ENCODE data around the gene EEPD1.
A peak's percentile ranks its signal among the peaks of the same experiment; 100 is the strongest.
"Not testable (repeated sequence)": the region's sequence is repeated elsewhere in the genome, so short reads cannot be mapped to it uniquely, and the experiment has no call there.

EEPD1 gene

DNA sequence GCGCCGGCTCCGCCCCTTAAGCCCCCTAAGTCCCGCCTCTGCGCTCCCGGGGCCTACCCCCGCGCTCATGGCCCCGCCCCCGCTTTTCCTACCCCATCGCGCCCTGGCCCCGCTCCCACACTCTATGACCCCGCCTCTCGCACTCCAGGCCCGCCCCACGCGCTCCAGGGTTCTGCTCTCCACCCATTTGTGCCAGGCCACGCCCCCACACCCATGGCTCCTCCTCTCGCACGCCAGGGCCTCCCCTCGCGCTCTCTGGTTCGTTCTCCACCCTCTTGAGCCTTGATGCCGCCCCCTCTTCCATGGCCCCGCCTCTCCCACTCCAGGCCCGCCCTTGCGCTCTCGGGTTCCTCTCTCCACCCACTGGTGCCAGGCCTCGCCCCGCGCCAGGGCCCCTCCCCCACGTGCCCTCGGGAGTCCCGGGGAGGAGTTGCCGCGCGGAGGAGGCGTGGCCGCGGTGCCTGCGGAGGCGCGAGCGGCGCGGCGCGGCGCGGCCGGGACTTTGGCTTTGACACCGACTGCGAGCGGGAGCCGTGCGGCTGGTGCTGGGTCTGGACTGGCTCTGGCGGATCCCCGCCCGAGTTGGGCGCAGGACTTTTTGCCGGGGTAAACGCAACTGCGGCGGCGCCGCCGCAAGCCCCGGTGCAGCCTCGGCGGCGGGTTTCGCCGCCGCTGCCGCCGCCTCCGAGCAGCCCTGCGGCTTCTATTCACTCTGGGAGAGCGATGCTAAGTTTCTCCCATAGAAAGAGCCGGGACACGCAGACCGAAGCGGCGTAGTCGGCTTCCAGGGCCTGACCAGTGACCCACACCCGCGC lies at the start of gene EEPD1:
TSS of gene EEPD1 (plus strand) at position 499 of the 815 bp plus-strand sequence. CDS start 1,071 bp downstream, outside the sequence.
- DNase-seq: peak; percentile 99 to 100 (median 100)

DNA sequence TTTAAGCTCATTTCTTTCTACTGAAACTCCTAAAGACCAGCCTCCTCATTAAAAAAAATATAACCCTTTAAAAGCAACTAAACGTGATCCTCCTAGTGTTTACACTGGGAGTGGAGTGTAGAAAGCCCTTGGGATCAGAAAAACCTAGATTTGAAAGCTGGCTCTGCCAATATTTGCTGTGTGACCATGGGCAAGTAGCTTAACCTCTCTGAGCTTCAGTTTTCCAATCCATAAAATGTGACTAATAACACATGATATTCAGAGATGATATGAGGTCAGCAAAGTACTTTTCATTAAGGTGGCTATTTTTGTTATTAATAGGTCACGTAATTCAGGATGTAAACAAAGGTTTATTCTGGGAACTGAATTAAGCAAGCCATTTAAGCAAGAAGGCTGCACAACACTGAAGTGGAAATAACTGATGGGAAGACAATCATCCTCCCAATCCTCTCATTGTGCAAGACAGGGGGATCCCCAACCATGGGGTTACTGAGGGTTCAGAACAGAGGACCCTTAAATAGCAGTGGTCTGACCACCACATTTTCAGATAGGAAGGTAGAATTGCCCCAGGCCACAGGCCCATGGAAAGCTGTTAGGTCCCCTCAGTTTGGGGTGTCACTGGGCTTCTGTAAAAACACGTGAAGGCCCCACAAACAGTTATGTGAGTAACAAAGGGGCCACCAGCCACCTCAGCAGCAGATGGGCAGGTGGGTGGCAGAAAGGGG lies 49.1 kb upstream of the EEPD1 start:
- DNase-seq: peak in 2 of 3 donors; percentile 17 to 26

DNA sequence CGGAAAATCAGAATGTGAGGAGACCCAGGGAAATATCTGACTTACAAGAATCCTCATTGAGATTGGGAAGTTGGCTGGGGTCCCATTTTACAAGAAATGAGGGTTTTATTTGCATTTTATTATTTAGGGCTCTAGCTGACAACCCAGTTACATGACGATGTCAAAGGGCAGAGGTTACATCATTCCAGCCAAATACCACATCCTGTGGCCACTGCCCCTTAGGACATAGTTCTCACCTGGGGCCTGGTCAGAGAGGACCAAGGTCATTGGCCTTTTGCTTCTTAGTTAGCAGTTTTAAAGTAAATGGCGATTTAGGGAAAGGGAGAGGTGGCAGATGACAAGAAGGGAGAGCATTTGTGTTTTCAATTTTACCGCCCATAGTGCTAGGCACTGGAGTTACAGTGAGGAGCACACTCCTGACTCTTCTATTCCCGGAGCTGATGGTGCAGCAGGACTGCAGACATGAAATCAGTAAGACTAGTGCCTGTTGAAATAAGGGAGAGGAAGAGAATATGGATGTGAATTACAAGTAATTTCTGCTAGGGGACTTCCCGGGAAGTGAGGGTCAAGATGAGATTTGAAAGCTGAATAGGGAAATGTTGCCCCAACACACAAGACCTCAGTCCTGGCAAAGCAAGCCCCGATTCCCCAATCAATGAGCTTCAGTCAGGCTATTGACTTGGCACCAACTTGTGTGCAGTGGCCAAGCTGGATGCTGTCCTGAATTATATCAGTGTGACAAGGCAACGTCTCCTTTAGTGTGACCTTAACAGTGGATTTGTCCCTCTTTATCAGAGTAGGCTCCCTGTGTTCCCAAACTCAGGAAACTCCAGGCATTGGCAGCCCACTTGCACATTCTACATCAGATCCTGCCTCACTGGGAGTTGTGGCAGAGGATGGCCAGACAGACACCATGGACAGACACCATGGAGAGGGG lies 45.8 kb upstream of the EEPD1 start:
- not testable (repeated sequence) for DNase-seq

GRCh38 chr7:36107926-36108631 lies 45.0 kb upstream of the EEPD1 start:
- DNase-seq: no peak

- DNase-seq: no peak
Measured at GRCh38 chr7:36109013-36109627, 43.9 kb upstream of the EEPD1 start.

GRCh38 chr7:36110584-36110983 lies 42.5 kb upstream of the EEPD1 start:
- no peak for DNase-seq

- no peak for DNase-seq
Measured at GRCh38 chr7:36112969-36113368, 40.1 kb upstream of the EEPD1 start.

DNA sequence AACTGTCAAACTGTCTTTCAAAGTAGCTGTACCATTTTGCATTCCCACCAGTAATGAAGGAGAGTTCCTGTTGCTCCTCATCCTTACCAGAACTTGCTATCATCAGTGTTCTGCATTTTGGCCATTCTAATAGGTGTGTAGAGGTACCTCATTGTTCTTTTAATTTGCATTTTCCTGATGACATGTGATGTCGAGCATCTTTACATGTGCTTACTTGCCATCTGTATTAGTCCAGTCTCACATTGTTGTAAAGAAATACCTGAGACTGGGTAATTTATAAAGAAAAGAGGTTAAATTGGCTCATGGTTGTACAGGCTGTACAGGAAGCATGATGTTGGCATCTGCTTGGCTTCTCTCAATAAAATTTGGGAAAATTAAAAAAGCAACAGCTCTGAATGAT lies 38.7 kb upstream of the EEPD1 start:
- no peak for DNase-seq

DNA sequence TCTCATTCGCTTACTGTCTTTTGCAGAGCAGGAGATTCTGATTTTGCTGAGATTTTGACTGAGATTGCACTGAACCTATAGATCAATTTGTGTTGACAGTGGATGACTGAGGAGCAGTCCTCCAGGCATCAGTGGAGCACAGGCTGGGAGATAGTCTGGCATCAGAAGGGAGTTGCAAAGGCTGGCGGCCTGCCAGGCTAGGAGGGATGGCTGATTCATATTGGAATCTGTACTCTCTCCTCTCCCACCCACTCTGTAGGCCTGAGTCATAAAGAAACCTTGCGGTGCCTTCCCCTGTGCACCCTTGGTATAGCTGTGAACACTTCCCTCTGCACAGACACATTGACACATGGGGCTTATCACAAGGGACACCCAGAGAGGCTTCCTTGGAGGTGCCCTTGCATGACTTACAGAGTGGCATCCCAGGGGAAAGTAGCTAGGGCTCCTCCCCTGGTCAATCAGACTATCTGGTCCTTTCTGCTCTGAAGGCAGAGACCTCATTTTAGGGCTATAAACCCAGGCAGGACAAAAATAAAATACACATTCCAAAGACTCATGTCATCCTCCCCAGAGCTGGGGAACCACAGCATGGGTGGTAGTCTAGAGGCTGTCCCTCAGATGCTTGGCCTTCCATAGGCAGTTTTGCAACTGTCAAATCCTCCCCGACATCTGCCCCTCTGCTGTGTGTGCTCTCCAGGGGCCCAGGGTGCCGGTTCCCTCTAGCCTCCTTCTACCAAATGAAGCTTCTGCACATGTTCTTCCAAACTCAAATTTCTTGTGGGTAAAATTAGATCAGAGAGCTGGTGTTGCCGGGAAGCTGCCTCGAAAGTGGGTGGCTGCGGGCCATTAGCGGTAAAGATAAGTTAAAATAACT lies 37.4 kb upstream of the EEPD1 start:
- DNase-seq: peak; percentile 97 to 98 (median 98)

DNA sequence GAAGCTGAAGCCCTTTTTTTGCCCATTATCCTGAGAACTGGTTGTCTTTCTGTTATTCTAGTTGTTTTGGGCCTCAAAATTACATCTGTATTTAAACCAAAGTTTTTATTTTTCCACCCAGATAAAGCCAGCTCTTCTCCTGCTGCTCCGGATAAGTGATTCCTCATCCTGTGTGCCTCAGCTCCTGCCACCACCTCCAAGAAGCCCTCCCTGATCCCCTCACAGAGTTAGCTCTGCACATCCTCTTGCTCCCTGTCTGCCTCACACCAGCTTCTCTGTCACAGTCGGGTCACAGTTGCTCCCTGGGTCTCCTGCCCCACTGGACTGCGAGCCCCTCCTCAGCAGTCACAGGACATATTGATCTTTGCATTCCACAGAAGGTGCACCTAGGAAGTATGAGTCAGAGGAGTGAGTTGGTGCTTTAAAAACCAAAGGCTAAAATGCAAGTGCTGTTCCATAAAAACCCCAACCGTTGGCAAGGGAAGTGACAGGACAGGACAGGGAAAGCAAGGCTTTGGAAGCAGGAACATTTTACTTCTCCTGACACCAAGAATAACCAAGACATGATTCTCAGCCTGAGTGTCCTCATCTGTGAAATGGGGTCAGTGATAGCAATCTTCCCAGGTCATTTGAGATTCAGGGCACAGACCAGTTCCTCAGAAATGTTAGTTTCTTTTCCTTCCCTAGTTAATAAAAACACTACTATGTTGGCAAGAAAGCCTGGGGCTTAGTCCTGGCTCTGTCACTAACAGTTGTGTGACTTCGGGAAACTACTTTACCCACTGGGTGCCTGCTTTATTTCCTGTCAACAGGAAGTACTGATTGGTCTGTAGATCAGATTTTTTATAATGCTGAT lies 36.5 kb upstream of the EEPD1 start:
- peak; percentile 13 to 38 (median 32) for DNase-seq

- DNase-seq: no peak
Measured at GRCh38 chr7:36117203-36117840, 35.7 kb upstream of the EEPD1 start.

DNA sequence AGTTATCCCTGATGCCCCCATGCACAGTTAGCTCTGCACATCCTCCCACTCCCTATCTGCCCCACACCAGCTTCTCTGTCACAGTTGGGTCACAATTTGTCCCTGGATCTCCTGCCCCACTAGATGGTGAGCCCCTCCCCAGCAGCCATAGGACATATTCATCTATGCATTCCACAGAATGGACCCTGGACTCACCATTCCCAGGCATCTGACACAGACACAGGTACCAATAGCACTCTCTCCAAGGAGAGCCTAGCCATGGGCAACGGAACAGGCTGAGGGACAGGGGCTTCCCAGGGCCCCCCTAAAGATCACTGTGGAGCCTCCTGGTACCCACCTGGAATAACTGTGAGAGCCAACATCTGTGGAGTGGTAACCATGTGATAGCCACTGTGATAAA lies 34.7 kb upstream of the EEPD1 start:
- no peak for DNase-seq

DNA sequence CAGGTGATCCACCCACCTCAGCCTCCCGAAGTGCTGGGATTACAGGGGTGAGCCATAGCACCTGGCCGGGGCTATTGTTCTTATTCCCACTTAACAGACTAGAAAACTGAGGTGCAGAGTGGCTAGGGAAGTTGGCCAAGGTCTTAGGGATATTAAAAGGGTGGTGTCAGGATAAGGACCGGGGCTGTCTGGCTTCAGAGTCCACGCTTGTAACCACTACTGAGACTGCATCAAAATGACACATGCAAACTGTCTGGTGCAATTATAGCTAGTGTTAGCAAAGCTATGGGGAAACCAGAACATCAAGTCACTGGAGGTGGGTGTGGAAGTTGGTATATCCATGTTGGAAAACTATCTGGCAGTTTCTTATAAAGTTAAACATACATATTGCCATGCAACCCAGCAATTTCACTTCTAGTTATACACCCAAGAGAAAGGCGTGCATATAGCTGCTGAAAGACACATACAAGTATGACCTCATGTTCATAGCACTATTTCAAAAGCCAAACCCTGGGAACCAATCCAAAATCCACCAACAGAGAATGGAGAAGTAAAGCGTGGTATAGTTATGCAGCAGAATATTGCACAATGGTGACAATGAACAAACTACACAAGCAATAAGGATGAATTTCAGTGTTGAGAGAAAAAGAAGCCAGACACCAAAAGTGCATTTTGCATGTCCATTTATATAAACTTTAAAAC lies 33.9 kb upstream of the EEPD1 start:
- peak; percentile 86 to 97 (median 97) for DNase-seq

DNA sequence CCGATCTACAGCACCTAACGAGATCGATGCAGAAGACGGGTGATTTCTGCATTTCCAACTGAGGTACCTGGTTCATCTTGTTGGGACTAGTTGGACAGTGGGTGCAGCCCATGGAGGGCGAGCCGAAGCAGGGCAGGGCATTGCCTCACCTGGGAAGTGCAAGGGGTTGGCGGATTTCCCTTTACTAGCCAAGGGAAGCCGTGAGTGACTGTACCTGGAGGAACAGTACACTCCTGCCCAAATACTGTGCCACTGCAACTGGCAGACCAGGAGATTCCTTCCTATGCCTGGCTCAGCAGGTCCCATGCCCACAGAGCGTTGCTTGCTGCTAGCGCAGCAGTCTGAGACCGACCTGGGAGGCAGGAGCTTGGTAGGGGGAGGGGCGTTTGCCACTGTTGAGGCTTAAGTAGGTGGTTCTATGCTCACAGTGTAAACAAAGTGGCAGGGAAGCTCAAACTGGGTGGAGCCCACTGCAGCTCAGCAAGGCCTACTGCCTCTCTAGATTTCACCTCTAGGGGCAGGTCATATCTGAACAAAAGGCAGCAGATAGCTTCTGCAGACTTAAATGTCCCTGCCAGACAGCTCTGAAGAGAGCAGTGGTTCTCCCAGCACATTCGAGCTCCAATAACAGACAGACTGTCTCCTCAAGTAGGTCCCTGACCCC lies 32.9 kb upstream of the EEPD1 start:
- not testable (repeated sequence) for DNase-seq

DNA sequence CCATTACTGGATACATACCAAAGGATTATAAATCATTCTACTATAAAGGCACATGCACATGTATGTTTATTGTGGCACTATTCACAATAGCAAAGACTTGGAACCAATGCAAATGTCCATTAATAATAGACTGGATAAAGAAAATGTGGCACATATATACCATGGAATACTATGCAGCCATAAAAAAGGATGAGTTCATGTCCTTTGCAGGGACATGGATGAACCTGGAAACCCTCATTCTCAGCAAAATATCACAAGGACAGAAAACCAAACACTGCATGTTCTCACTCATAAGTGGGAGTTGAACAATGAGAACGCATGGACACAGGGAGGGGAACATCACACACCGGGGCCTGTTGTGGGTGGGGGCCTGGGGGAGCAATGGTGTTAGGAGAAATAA lies 27.4 kb upstream of the EEPD1 start:
- not testable (repeated sequence) for DNase-seq

- no peak for DNase-seq
Measured at GRCh38 chr7:36127075-36127740, 25.8 kb upstream of the EEPD1 start.

DNA sequence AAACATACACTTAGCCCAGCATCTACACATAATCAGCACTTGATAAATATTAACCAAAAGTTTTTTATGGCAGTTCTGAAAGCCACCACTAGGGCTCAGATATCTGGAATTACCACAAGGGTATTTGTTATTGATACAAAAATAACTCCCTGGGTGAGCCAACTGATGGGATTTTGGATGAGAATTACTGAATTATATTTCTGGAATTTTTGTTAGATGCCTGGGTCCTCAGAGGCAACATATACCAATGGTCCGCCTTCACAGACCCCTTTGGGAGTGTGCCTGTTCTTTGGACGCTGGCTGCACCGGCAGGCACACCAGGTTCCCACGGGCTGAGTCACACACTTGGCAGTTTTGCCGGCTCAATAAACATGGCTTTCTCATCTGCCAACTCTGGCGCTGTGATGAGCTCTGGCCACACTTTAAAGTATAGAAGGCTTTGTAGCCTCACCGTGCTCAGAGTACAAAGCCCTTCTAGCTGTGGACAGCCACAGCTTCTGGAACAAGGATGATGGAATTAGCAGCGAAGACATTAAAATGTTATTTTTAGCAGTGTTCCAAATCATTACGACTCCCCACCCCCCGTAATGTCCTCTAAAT lies 24.5 kb upstream of the EEPD1 start:
- DNase-seq: peak; percentile 51 to 55 (median 53)

Data from suppressor macrophage treated with lipopolysaccharide for 1 hour (primary cell).